Activated CD8-positive, alpha-beta T cell treated with anti-CD3 and anti-CD28 coated beads for 36 hours (primary cell): Measurements from ENCODE around the gene TELO2. TPM values are rescaled to one million over a fixed set of nuclear protein-coding genes. Genes with fewer than 3 reads are reported as not detected.

Source experiments
- ATAC-seq: fragments of 200-7000 bp; cut with Tn5 transposase; one replicate; pipeline ENCODE4 v1.10.0; 2021; ENCODE audit warnings: mild to moderate bottlenecking, moderate library complexity
- CTCF ChIA-PET: fragments of 350-600 bp; sonication (Branson Sonifier 250); formaldehyde crosslinking; loops from one replicate; lab custom pipeline; 2021; ENCODE audit warnings: antibody characterized with exemption; lab: Charles Lee
- POLR2A ChIA-PET: fragments of 350-600 bp; sonication (Branson Sonifier 250); formaldehyde crosslinking; loops from one replicate; lab custom pipeline; 2021; ENCODE audit warnings: antibody characterized with exemption; lab: Charles Lee
- DNase-seq: peaks from one replicate; pipeline ENCODE4 v3.0.0-alpha.2; 2020
- H3K27ac Mint-ChIP-seq: one replicate; pipeline ENCODE4 v1.8.0; 2021; ENCODE audit warnings: mild to moderate bottlenecking, mixed read lengths
- H3K27me3 Mint-ChIP-seq: one replicate; pipeline ENCODE4 v1.8.0; 2021; ENCODE audit warnings: mixed read lengths
- H3K36me3 Mint-ChIP-seq: one replicate; pipeline ENCODE4 v1.8.0; 2021; ENCODE audit warnings: low read depth, mixed read lengths
- H3K4me1 Mint-ChIP-seq: one replicate; pipeline ENCODE4 v1.8.0; 2021; ENCODE audit warnings: low read depth, mixed read lengths
- H3K4me3 Mint-ChIP-seq: one replicate; pipeline ENCODE4 v1.8.0; 2021; ENCODE audit warnings: mild to moderate bottlenecking, moderate library complexity, mixed read lengths
- H3K9me3 Mint-ChIP-seq: one replicate; pipeline ENCODE4 v1.8.0; 2021; ENCODE audit warnings: mixed read lengths
- CTCF ChIP-seq: fragments of 200-600 bp; IDR thresholded peaks from one replicate; pipeline ENCODE4 v1.8.0; 2022; ENCODE audit warnings: antibody characterized with exemption, mild to moderate bottlenecking
- intact Hi-C: fragments of 100-400 bp; cut with micrococcal nuclease; formaldehyde crosslinking; loops from one replicate; pipeline ENCODE4 v1.10.0; 2022
- total RNA-seq, 2 experiments: library from RNA; stranded (reverse); gene quantifications; one replicate each; pipeline ENCODE4 v1.2.3, GENCODE V29; 2021

Gene TELO2
- total RNA-seq, 2 experiments from 2014 or later, result 59.1 to 62.1 TPM

- no peaks in the 10 kb centered on the region for H3K27me3 Mint-ChIP-seq
- peaks cover 21% of the 10 kb centered on the region for H3K36me3 Mint-ChIP-seq
- H3K9me3 Mint-ChIP-seq, result no peaks in the 10 kb centered on the region
- intact Hi-C loops, result no loop called here
- POLR2A ChIA-PET, result interaction anchor here (1.4 kb wide), 1 partner anchor 25 kb away, joined by 4 read pairs; no protein-coding TSS in a partner anchor
- DNase-seq (no peak), ATAC-seq (no peak)
- CTCF ChIA-PET, result no interaction called here
- no peak overlapping the region for H3K4me3 Mint-ChIP-seq
- no peak overlapping the region for H3K27ac Mint-ChIP-seq
- peaks cover 2% of the 10 kb centered on the region for H3K4me1 Mint-ChIP-seq
- TF ChIP-seq CTCF, result no peak
These were observed 5.9 kb downstream of the TELO2 start for GRCh38 chr16:1498899-1499676.

- H3K9me3 Mint-ChIP-seq, result no peaks in the 10 kb centered on the region
- no peak for TF ChIP-seq CTCF
- no peak overlapping the region for H3K4me3 Mint-ChIP-seq
- intact Hi-C loops, result no loop called here
- DNase-seq (no peak), ATAC-seq (no peak)
- no peaks in the 10 kb centered on the region for H3K27me3 Mint-ChIP-seq
- no peak overlapping the region for H3K27ac Mint-ChIP-seq
- CTCF ChIA-PET, result no interaction called here
- H3K4me1 Mint-ChIP-seq, result no peaks in the 10 kb centered on the region
- POLR2A ChIA-PET, result interaction anchor here (0.9 kb wide), 1 partner anchor 12 kb away, joined by 3 read pairs; no protein-coding TSS in a partner anchor
- H3K36me3 Mint-ChIP-seq, result peaks cover 18% of the 10 kb centered on the region
These were observed 6.8 kb downstream of the TELO2 start for GRCh38 chr16:1499756-1500464.

- DNase-seq (no peak), ATAC-seq (no peak)
- H3K27ac Mint-ChIP-seq, result no peak overlapping the region
- H3K36me3 Mint-ChIP-seq, result peaks cover 18% of the 10 kb centered on the region
- H3K4me1 Mint-ChIP-seq, result no peaks in the 10 kb centered on the region
- ChIA-PET POLR2A (interaction anchor here (0.9 kb wide), 1 partner anchor 11 kb away, joined by 3 read pairs; no protein-coding TSS in a partner anchor), CTCF (no interaction called here)
- no peaks in the 10 kb centered on the region for H3K27me3 Mint-ChIP-seq
- no peak for TF ChIP-seq CTCF
- H3K4me3 Mint-ChIP-seq, result no peak overlapping the region
- no peaks in the 10 kb centered on the region for H3K9me3 Mint-ChIP-seq
- intact Hi-C loops, result no loop called here
These were observed 7.4 kb downstream of the TELO2 start for GRCh38 chr16:1500465-1501150.

GRCh38 chr16:1501630-1502029 is 8.5 kb downstream of the TELO2 start:
- Mint-ChIP-seq H3K36me3 (peaks cover 17% of the 10 kb centered on the region), H3K4me1 (no peaks in the 10 kb centered on the region), H3K27me3 (no peaks in the 10 kb centered on the region), H3K4me3 (no peak overlapping the region), H3K9me3 (no peaks in the 10 kb centered on the region), H3K27ac (no peak overlapping the region)
- intact Hi-C loops, result no loop called here
- TF ChIP-seq CTCF, result no peak
- ChIA-PET POLR2A (no interaction called here), CTCF (no interaction called here)
- DNase-seq (no peak), ATAC-seq (no peak)
